GM23338 (cell line): ENCODE measurements around the gene CYP21A2.

Source experiments
- CREB1 ChIP-seq: fragments of 250-450 bp; sonication (Bioruptor Pico); IDR thresholded peaks from 2 replicates; pipeline ENCODE4 v1.5.0; 2020; ENCODE audit warnings: low read depth, mild to moderate bottlenecking, moderate library complexity
- CTCF ChIP-seq, 2 experiments: fragments of 200-600 bp in 1 of 2; sonication (generic) in 1 of 2; conservative IDR thresholded peaks; 2 replicates each; pipeline versions ENCODE4 v1.5.1 to v1.6.1; 2016 to 2017; ENCODE audit warnings: antibody characterized with exemption in 2 of 2, low read depth in 2 of 2, mild to moderate bottlenecking in 2 of 2, moderate library complexity in 1 of 2
- EZH2 ChIP-seq: fragments of 200-600 bp; sonication (generic); IDR thresholded peaks from one replicate; pipeline ENCODE4 v1.8.0; 2017; ENCODE audit warnings: antibody characterized with exemption, mild to moderate bottlenecking, low read depth; ENCODE audit not compliant: unreplicated experiment
- EZH2phosphoT487 ChIP-seq: fragments of 200-600 bp; sonication (generic); IDR thresholded peaks from one replicate; pipeline ENCODE4 v1.8.1; 2018; ENCODE audit warnings: antibody characterized with exemption; ENCODE audit not compliant: unreplicated experiment
- POLR2AphosphoS5 ChIP-seq: IDR thresholded peaks from 2 replicates; pipeline ENCODE4 v1.6.1; 2016; ENCODE audit warnings: antibody characterized with exemption, low read depth
- REST ChIP-seq: IDR thresholded peaks from one replicate; pipeline ENCODE4 v1.6.1; 2018; ENCODE audit warnings: antibody characterized with exemption; ENCODE audit not compliant: unreplicated experiment

DNA sequence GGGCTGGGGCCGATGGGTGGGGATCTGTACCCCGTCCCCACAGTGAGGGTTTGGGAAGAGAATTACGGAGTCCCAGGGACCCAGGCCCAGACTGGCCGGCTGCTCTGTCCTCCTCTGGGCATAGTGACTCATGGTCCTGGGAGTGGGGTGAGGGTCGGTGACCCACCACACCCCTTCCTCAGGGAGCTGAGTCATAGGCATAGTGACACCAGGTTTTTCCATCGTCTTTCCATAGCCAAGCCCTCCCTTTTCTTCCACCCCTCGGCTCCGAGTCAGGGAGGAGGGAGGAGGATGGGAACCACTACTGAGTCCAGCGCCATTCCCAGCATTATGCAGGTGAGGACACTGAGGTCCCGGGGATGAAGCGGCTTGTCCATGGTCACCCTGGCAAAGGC is 8.9 kb downstream of the CYP21A2 start:
- TF ChIP-seq POLR2AphosphoS5 (no peak), CTCF (conservative IDR thresholded peaks at IDR 0.05; ENCODE audit: low read depth in 2 of 2) (no peak), REST (no peak), CREB1 (CRISPR knock-in tag) (no peak), EZH2phosphoT487 (no peak), EZH2 (no peak)
